Measurements from ENCODE around the gene PITPNC1.
A peak's percentile ranks its signal among the peaks of the same experiment; 100 is the strongest.

Gene PITPNC1

GRCh38 chr17:67365738-67366192, 11.3 kb upstream of the PITPNC1 start:
- TF ChIP-seq CTCF (IDR thresholded peaks at IDR 0.05), result no peak

GRCh38 chr17:67366193-67367157, 10.6 kb upstream of the PITPNC1 start, which contains the start of gene PSMD12:
TSS of gene PSMD12 (minus strand) at chr17:67366577. CDS start at chr17:67366519, 58 bp downstream.
- no peak for TF ChIP-seq CTCF (IDR thresholded peaks at IDR 0.05)

- TF ChIP-seq CTCF (IDR thresholded peaks at IDR 0.05), result no peak
Observed at GRCh38 chr17:67369676-67370075, 7.4 kb upstream of the PITPNC1 start.

GRCh38 chr17:67372751-67373150, 4.3 kb upstream of the PITPNC1 start:
- TF ChIP-seq CTCF (IDR thresholded peaks at IDR 0.05), result no peak

- peak; percentile 93 for TF ChIP-seq CTCF (IDR thresholded peaks at IDR 0.05)
Observed at GRCh38 chr17:67374329-67375053, 2.6 kb upstream of the PITPNC1 start.

- no peak for TF ChIP-seq CTCF (IDR thresholded peaks at IDR 0.05)
Observed at GRCh38 chr17:67375054-67375427, 2.0 kb upstream of the PITPNC1 start.

GRCh38 chr17:67375716-67376115, 1.4 kb upstream of the PITPNC1 start:
- TF ChIP-seq CTCF (IDR thresholded peaks at IDR 0.05), result no peak
